Skeletal muscle satellite cell (primary cell): ENCODE measurements around the gene ITGB2.

Experiments used
- H3K27me3 ChIP-seq: 2 replicates; pipeline ENCODE4 v1.7.0; 2013; ENCODE audit warnings: low read length; ENCODE audit not compliant: control insufficient read depth, insufficient read depth
- H3K36me3 ChIP-seq: 2 replicates; pipeline ENCODE4 v1.7.0; 2013; ENCODE audit warnings: mild to moderate bottlenecking, control low read depth, low read length; ENCODE audit not compliant: insufficient read depth
- H3K4me1 ChIP-seq: 2 replicates; pipeline ENCODE4 v1.7.0; 2013; ENCODE audit warnings: low read length; ENCODE audit not compliant: control insufficient read depth, insufficient read depth
- H3K4me2 ChIP-seq: 2 replicates; pipeline ENCODE4 v1.7.0; 2013; ENCODE audit warnings: mild to moderate bottlenecking, low read length
- H3K4me3 ChIP-seq: 2 replicates; pipeline ENCODE4 v1.7.0; 2013; ENCODE audit warnings: low read length
- H3K9ac ChIP-seq: 2 replicates; pipeline ENCODE4 v1.7.0; 2013; ENCODE audit warnings: mild to moderate bottlenecking, low read depth, low read length, moderate library complexity
- H3K9me3 ChIP-seq: replicated peaks from 2 replicates; pipeline ENCODE4 v1.7.0; 2013; ENCODE audit warnings: mild to moderate bottlenecking, control low read depth, low read length

The ITGB2 gene

GRCh38 chr21:44893948-44894656 is 26.6 kb downstream of the ITGB2 start:
- Histone ChIP-seq H3K27me3 (peaks cover 11% of the 10 kb centered on the region), H3K4me3 (no peak overlapping the region), H3K4me1 (peaks cover 3% of the 10 kb centered on the region), H3K36me3 (no peaks in the 10 kb centered on the region), H3K4me2 (no peak overlapping the region), H3K9ac (no peak overlapping the region), H3K9me3 (no peaks in the 10 kb centered on the region)

- Histone ChIP-seq H3K27me3 (peaks cover 11% of the 10 kb centered on the region), H3K4me3 (no peak overlapping the region), H3K36me3 (no peaks in the 10 kb centered on the region), H3K4me1 (peaks cover 3% of the 10 kb centered on the region), H3K4me2 (no peak overlapping the region), H3K9me3 (no peaks in the 10 kb centered on the region), H3K9ac (no peak overlapping the region)
Observed at GRCh38 chr21:44893278-44893556, 27.5 kb downstream of the ITGB2 start.

DNA sequence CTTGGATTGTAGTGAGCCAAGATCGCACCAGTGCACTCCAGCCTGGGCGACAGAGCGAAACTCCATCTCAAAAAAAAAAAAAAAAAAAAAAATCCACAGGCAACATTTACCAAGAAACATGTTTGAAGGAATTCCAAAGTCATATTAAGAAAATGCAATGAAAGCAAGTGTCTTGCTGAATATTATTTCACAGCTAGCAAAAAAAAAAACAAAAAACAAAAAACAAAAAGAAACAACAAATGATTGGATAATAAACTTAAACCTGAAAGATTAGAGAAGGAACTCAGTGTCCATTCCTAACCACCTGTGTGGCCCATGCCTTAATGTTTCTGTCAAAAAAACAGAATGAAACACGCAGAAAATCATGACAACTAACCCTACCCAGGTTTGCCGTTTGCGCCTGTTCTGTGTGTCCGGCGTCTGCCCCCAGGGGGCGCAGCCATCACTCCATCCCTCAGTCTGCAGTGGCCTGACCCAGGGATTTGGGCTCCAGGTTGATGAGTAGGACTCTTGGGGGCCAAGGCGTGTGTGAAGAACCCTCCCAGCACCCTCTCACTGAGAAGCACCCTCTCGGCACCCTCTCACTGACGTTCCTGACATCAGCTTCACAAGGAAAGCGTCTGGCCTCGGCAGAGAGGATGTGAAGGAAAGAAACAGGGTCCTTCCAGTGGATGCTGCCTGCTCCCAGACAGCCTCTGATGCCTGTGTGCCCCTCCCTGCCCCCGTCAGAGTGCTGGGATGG is 28.0 kb downstream of the ITGB2 start:
- no peak overlapping the region for H3K9ac ChIP-seq
- H3K4me3 ChIP-seq: no peak overlapping the region
- H3K4me2 ChIP-seq: no peak overlapping the region
- H3K36me3 ChIP-seq: no peaks in the 10 kb centered on the region
- no peaks in the 10 kb centered on the region for H3K9me3 ChIP-seq
- peaks cover 8% of the 10 kb centered on the region for H3K27me3 ChIP-seq
- peaks cover 3% of the 10 kb centered on the region for H3K4me1 ChIP-seq

- peaks cover 7% of the 10 kb centered on the region for H3K27me3 ChIP-seq
- no peaks in the 10 kb centered on the region for H3K36me3 ChIP-seq
- no peak overlapping the region for H3K4me2 ChIP-seq
- H3K4me1 ChIP-seq: peaks cover 3% of the 10 kb centered on the region
- H3K9ac ChIP-seq: no peak overlapping the region
- H3K9me3 ChIP-seq: no peaks in the 10 kb centered on the region
- no peak overlapping the region for H3K4me3 ChIP-seq
Observed at GRCh38 chr21:44892095-44892494, 28.6 kb downstream of the ITGB2 start.

DNA sequence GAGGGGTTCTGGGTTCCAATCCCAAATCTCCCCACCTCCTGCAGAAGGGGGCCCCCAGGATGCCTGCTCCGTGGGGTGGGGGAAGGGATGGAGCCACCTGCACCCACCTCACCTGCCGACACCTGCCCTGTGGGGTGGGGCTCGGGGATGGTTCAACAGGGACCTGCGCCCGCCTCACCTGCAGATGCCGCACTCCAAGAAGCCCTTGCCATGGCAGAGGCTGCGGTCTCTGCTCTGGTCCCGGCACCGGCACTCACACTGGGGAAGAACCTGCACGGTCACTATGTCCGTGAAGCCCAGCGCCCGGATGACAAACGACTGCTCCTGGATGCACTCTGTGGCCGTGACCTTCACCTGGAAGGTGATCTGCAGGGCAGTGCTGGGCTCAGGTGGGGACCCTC is 29.1 kb downstream of the ITGB2 start:
- no peaks in the 10 kb centered on the region for H3K9me3 ChIP-seq
- H3K4me2 ChIP-seq: no peak overlapping the region
- H3K4me1 ChIP-seq: peaks cover 3% of the 10 kb centered on the region
- H3K27me3 ChIP-seq: peaks cover 7% of the 10 kb centered on the region
- no peaks in the 10 kb centered on the region for H3K36me3 ChIP-seq
- no peak overlapping the region for H3K4me3 ChIP-seq
- no peak overlapping the region for H3K9ac ChIP-seq

GRCh38 chr21:44890961-44891541 is 29.6 kb downstream of the ITGB2 start:
- Histone ChIP-seq H3K9me3 (no peaks in the 10 kb centered on the region), H3K4me2 (no peak overlapping the region), H3K36me3 (no peaks in the 10 kb centered on the region), H3K27me3 (peaks cover 7% of the 10 kb centered on the region), H3K4me1 (peaks cover 3% of the 10 kb centered on the region), H3K4me3 (no peak overlapping the region), H3K9ac (no peak overlapping the region)

GRCh38 chr21:44890338-44890931 is 30.3 kb downstream of the ITGB2 start:
- peaks cover 7% of the 10 kb centered on the region for H3K27me3 ChIP-seq

DNA sequence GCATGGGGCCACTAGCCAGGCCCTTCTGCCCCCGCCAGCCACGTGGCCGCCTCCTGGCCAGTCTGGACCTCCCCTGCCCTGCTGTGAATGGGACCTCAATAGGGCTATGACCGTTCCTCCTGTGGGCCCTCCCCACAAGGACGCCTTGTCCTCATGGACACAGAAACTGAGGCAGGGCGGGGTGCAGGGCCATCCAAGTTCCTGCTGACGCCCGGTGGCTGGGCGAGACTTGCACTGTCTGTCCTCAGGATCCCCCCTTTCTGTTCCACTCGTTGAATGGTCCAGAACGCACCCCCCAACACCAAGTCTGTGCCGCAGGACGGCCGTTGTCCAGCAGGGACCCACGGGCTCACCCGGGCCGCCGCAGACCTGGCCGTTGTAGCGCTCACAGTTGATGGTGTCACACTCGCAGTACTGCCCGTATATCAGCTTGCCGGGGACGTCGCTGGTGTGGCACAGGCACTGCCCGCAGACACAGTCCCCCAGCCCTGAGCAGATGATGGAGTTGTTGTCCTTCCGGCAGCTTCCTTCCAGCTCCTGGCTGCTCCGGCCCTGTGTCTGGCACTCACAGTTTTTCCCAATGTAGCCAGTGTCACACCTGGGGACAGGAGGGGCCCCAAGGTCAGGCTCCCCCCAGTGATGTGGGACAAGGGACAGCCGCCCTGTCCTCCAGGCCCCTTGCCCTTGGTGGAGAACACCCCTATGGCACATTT is 30.9 kb downstream of the ITGB2 start:
- H3K4me3 ChIP-seq: no peak overlapping the region
- no peaks in the 10 kb centered on the region for H3K9me3 ChIP-seq
- peaks cover 3% of the 10 kb centered on the region for H3K4me1 ChIP-seq
- H3K4me2 ChIP-seq: no peak overlapping the region
- no peak overlapping the region for H3K9ac ChIP-seq
- no peaks in the 10 kb centered on the region for H3K36me3 ChIP-seq
- peaks cover 7% of the 10 kb centered on the region for H3K27me3 ChIP-seq

More at GRCh38 chr21:44890338-44890931, 30.3 kb downstream of the ITGB2 start:
- H3K4me2 ChIP-seq: no peak overlapping the region
- H3K36me3 ChIP-seq: no peaks in the 10 kb centered on the region
- H3K9me3 ChIP-seq: no peaks in the 10 kb centered on the region
- H3K9ac ChIP-seq: no peak overlapping the region
- peaks cover 3% of the 10 kb centered on the region for H3K4me1 ChIP-seq
- no peak overlapping the region for H3K4me3 ChIP-seq

GRCh38 chr21:44888581-44889550 is 31.8 kb downstream of the ITGB2 start:
- peaks cover 3% of the 10 kb centered on the region for H3K4me1 ChIP-seq
- peaks cover 6% of the 10 kb centered on the region for H3K27me3 ChIP-seq
- no peak overlapping the region for H3K4me3 ChIP-seq
- H3K4me2 ChIP-seq: no peak overlapping the region
- H3K9me3 ChIP-seq: no peaks in the 10 kb centered on the region
- no peaks in the 10 kb centered on the region for H3K36me3 ChIP-seq
- H3K9ac ChIP-seq: no peak overlapping the region

- H3K4me1 ChIP-seq: peaks cover 3% of the 10 kb centered on the region
- no peak overlapping the region for H3K9ac ChIP-seq
- H3K9me3 ChIP-seq: no peaks in the 10 kb centered on the region
- peaks cover 2% of the 10 kb centered on the region for H3K27me3 ChIP-seq
- no peak overlapping the region for H3K4me3 ChIP-seq
- no peaks in the 10 kb centered on the region for H3K36me3 ChIP-seq
- H3K4me2 ChIP-seq: no peak overlapping the region
Observed at GRCh38 chr21:44887807-44888580, 32.7 kb downstream of the ITGB2 start.
